ENCODE measurements around the gene TBC1D4.
A peak's percentile ranks its signal among the peaks of the same experiment; 100 is the strongest.

The TBC1D4 gene

GRCh38 chr13:75486146-75487062, 4.4 kb upstream of the TBC1D4 start:
- DNase-seq = no peak

DNA sequence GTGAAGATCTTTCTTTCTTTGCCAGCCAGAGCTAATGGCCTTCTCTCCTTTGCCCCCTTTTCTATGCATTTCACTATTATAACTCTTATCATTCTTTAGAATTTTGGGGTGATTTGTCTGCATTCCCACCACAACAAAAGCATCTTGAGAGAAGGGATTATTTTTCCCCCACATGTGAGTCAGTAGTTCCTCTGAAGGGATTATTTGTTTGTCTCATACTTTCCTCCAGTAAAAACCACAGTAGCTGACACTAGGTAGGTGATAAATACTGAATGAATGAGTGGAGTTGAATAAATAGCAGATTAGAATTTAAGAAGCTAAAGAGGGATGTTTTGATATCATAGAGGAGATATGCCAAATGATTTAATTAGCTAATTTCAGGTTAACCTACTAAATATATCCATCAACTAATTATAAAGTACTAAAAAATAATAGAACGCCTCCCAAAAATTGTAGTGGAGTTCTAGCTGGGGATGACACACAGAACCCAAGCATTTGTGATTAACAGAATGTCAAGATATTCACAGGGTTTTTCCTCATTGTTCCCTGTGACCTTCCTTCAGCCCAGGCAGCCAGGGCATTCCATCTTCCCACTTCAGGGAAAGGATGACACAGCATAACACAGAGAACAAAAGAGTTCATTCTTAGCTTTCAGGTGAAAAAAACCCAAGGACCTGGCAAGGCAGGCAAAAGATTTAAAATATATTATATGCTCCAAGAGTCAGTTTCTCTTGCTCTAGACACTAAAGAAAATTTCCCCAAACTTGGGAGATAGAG, 3.5 kb upstream of the TBC1D4 start:
- DNase-seq = no peak

DNA sequence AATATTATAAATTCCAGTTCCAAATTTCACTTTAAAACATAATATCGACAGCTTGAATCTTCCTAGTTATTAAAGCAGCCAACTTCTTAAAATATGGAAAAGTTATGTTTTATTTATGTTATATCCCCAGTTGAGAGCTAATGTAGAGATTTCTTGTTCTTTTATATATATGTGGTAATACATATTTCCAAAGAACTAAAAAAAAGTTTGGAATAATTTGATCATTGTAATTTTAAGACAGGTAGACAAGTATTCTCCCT, 781 bp upstream of the TBC1D4 start:
- no peak for DNase-seq

- peak in 1 of 2 donors; percentile 1 for DNase-seq
Observed at GRCh38 chr13:75481176-75482069, 546 bp downstream of the TBC1D4 start.

DNA sequence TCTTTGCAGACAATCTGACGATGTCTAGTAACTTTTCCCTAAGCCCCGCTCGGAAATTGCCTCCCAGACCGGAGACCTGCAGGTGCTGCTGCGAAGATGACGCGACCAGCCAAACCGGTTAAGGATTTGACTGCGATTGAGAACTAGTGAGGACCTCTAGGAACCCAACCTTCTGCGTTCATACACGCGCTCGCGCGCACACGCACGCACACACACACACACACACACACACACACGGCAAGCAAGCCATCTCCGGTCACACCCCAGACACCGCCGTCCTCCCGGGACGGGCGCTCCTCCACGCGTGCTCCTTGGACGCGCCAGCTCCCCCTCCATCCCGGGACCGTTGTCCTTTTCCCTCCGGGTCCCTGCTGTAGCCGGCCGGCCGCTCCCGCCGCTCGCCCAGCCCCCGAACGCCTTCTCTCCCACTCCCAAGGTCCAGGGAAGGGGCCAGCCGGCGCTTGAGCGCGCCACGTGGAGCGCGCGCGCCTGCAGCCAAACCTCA, 1.2 kb downstream of the TBC1D4 start:
- peak in 1 of 2 donors; percentile 22 for DNase-seq

DNA sequence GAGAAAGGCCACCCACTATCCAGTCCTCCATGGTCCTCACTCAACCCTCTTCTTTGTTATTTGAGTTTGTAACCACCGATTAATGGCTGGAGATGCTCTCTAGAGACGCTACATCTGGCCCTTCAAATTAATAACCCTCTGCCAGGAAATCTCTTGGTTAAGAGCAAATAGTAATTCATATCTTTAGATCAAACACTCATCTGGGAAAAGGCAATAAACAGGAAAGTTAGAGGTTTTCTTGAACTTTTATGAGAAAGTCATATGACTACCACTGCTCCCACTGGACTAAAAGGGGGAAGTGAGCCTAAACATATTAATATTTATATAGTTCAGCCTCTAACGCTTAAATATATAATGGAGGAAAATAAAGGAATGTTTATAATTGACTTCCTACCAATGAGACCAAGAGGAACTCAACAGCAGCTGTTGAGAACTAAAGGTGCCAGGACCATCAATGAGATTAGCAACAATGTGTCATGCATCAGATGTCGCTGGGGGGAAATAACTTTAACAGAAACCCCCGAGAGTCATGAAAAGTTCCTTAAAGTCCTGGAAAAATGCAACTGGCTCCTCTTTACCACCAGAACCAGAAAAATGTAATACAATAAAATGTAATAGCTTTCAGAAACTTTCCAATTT, 2.7 kb downstream of the TBC1D4 start:
- DNase-seq = no peak

DNA sequence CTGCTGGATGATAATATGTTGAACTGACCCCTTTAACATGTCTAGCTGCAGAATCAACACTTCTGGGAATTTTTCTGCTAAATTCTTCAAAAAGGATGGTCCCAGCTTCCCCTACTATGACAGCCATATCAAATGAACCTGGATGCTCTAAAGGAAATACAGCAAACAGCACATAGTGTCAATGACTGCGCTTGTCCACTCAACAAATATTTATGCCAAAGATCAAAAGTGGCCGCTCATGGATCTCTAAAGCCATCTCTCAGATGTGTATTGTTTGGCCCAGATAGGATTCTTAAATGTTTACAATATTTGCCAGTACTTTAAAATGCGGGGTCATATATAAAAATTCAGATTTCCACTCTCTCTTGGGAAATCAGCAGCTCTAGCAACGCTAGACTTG, 3.3 kb downstream of the TBC1D4 start:
- no peak for DNase-seq

DNA sequence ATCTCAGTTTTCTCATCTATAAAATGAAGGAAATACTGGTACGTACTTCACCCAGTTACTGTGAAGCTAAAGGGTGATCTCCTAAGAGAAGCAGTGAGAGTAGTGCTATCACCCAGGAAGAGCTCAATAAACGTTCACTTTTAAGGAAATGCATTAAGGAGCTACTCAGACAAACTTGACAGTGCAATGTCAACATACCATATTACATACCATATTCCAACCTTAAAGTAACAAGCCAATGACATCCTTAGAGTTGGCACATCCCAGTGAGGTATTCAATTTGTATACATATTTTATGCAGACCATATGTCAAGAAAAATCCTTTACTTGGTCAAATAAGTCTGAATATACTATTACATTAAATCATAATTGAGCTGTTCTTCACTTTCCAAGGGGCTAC, 7.0 kb downstream of the TBC1D4 start:
- DNase-seq = no peak

DNA sequence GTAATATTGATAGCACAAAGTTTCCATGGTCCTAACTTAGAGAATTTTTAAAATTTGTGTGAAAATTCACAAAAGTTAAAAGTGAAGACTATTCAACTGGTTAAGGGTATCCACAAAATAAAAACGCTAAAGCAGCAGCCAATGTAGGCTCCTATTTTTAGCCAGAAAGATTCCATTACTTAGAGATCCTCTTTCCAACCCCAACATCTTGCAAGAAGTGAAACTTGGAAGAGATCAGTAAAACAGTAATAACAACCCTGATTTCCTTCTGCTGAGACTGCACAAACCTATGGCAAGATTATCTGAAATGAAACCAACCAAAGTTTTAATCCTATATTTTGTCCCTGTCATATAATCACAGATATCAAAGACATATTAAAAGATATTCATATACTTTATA, 8.5 kb downstream of the TBC1D4 start:
- DNase-seq = no peak

DNA sequence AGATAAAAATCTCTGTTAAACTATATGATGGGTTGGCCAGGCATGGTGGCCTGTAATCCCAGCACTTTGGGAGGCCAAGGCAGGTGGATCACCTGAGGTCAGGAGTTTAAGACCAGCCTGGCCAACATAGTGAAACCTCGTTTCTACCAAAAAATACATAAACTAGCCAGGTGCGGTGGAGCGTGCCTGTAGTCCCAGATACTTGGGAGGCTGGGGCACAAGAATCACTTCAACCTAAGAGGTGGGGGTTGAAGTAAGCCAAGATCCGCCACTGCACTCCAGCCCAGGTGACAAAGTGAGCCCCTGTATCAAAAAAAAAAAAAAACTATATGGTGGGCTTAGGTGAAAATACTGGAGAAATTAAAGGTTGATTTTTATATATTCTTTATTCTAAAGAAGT, 11.3 kb downstream of the TBC1D4 start:
- DNase-seq = no peak

- no peak for DNase-seq
Observed at GRCh38 chr13:75469047-75469446, 12.9 kb downstream of the TBC1D4 start.

DNA sequence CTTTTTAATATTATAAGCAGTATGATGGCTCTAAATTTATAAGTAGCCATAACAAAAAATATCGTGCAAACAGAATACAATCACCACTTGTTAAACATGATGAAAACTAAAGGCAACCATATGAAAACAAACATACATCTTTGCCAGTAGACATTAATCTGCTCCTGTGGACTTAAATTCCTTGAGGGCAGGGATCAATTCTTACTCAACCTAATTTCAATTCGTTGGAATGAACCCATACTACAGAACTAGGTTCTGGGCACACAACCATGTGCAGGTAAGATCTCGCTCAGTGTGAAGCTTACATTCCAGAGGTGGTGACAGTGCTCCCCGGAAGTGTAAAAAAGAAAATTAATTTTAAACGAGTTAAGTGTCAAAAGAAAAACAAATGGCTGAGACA, 13.4 kb downstream of the TBC1D4 start:
- no peak for DNase-seq

- no peak for DNase-seq
Observed at GRCh38 chr13:75468098-75468497, 13.9 kb downstream of the TBC1D4 start.

DNA sequence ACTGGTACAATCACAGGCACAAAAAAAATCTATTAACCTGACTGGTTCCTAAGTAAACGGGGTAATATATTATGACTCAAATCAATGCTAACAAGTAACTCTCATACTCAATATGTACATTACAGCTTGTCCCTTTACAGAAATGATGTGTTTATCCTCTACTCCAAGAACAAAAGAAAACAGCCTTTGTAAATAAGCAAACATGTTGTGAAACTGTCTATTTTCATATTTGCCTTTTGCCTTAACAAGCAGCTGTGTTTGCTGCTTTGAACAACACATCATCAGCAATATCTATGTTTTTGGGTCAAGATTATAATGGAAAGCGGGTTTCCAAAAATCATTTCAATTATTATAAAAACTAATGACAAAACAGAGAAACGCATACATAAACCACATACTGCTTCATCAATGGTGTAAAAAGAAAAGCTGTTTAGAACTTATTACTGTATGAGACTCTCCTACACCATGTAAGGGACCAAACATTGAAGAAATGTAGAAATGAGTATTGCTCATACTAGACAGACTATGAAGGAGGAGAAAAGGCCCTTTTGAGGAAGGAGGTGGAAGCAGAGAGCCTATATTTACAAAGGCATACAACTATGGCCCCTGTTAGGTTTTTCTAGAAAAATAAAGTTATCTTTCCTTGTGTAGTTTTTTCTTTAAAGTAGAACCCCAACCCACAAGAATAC, 14.8 kb downstream of the TBC1D4 start:
- no peak for DNase-seq

DNA sequence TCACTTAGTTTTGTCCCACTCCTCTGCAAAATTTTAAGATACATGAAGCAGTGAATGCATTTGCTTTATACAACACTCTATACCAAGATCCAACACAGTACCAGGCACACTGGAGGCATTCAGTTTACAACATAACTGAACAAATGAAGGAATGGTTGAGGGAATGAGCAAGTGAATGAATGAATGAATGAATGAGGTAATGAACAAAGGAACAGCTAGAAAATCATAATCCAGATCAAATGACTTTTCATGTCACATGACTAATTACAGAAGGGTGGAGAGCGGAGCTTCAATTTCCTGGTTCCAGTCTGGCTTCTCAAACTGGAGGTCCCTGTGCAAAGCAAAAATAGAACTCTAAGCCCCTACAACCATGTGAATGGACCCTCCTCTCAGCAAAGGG, 16.7 kb downstream of the TBC1D4 start:
- DNase-seq = no peak

DNA sequence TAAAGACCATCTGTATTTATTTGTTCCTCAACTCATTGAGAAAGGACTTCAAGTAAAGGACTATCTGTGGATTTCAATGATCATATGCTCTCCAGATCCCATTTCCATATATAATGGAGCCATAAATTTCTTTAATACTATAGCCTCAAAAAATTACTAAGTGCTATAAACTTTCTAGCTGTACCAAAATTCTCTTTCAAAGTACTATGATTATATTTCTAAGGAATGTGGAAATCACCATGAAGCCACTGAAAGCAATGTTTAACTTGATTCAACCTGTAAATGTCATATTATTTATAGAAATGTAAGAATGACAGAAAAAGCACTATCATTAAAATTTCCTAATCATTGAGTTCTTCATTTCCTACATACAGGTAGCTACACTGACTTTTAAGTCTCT, 20.7 kb downstream of the TBC1D4 start:
- DNase-seq = no peak

- no peak for DNase-seq
Observed at GRCh38 chr13:75460644-75461043, 21.3 kb downstream of the TBC1D4 start.

- no peak for DNase-seq
Observed at GRCh38 chr13:75458696-75459422, 23.1 kb downstream of the TBC1D4 start.

DNA sequence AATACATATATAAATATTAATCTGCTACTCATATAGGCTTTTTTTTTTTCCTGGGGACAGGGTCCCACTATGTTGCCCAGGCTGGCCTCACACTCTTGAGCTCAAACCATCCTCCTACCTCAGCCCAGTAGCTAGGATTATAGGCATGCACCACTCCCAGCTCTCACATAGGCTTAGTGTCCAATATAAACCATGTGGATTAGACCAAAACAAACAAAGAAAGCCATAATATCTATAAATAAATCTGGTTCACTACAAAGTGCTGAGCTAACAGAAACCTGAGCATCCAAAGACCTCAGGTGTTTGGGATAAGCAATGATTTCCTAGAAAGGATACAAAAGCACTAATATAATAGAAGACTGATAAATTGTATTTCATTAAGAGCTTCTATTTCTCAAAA, 26.0 kb downstream of the TBC1D4 start:
- DNase-seq = no peak

- DNase-seq = no peak
Observed at GRCh38 chr13:75454497-75454896, 27.5 kb downstream of the TBC1D4 start.

DNA sequence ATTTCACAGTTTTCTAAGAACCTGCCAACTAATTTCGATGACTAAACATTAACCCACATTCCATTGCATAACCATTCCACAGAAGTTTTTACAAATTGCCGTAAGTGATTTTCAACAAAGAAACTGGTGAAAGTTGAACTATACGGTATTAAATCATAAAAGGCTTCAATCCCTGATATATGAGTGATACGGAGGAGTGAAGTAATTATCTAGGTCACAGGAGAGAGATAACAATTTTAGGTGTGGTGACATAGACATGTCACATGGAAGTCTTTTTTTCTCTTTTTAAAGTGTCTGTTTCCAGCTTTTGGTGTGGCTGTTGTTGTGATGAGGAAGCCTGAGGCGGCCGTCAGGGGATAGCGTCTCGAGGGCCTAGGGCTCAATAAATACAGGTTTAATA, 29.4 kb downstream of the TBC1D4 start:
- DNase-seq = no peak

Data from CD4-positive, alpha-beta T cell treated with Interleukin-4 for 1 hour (primary cell).